Measurements from ENCODE around the gene TESPA1.
"Not testable (repeated sequence)": the region's sequence is repeated elsewhere in the genome, so short reads cannot be mapped to it uniquely, and the experiment has no call there.

Gene TESPA1

GRCh38 chr12:54984658-54985376, at the start of gene TESPA1:
Gene TESPA1, minus strand, starts transcription at chr12:54984762. Its CDS starts 10,200 bp downstream, at chr12:54974562.
- no peak for DNase-seq

GRCh38 chr12:55034218-55034617, 49.7 kb upstream of the TESPA1 start:
- peak; percentile 51 for DNase-seq

- DNase-seq: no peak
Measured at GRCh38 chr12:55025508-55025907, 40.9 kb upstream of the TESPA1 start.

GRCh38 chr12:55024575-55024974, 40.0 kb upstream of the TESPA1 start:
- no peak for DNase-seq

- DNase-seq: peak; percentile 98
Measured at GRCh38 chr12:55019784-55020183, 35.2 kb upstream of the TESPA1 start, which contains the start of gene NEUROD4. Gene NEUROD4, plus strand, starts transcription at chr12:55019974. Its CDS starts 6,466 bp downstream, at chr12:55026440.

GRCh38 chr12:55017416-55017925, 32.9 kb upstream of the TESPA1 start:
- DNase-seq: peak; percentile 95

- peak; percentile 99 for DNase-seq
Measured at GRCh38 chr12:55008944-55009585, 24.5 kb upstream of the TESPA1 start.

GRCh38 chr12:55002355-55002754, 17.8 kb upstream of the TESPA1 start:
- DNase-seq: no peak

- no peak for DNase-seq
Measured at GRCh38 chr12:55001198-55001868, 16.8 kb upstream of the TESPA1 start.

- DNase-seq: peak; percentile 96
Measured at GRCh38 chr12:54998958-54999510, 14.5 kb upstream of the TESPA1 start.

- DNase-seq: peak; percentile 99
Measured at GRCh38 chr12:54997929-54998522, 13.5 kb upstream of the TESPA1 start.

GRCh38 chr12:54996205-54996604, 11.6 kb upstream of the TESPA1 start:
- peak; percentile 78 for DNase-seq

- DNase-seq: peak; percentile 93
Measured at GRCh38 chr12:54993181-54993835, 8.7 kb upstream of the TESPA1 start.

- no peak for DNase-seq
Measured at GRCh38 chr12:54991991-54992375, 7.4 kb upstream of the TESPA1 start.

GRCh38 chr12:54991161-54991990, 6.8 kb upstream of the TESPA1 start:
- no peak for DNase-seq

- DNase-seq: peak; percentile 75
Measured at GRCh38 chr12:54989829-54990228, 5.3 kb upstream of the TESPA1 start.

- DNase-seq: peak; percentile 92
Measured at GRCh38 chr12:54988402-54989054, 4.0 kb upstream of the TESPA1 start.

- no peak for DNase-seq
Measured at GRCh38 chr12:54987611-54988231, 3.2 kb upstream of the TESPA1 start.

GRCh38 chr12:54986773-54987172, 2.2 kb upstream of the TESPA1 start:
- DNase-seq: not testable (repeated sequence)

- DNase-seq: no peak
Measured at GRCh38 chr12:54983536-54984101, 943 bp downstream of the TESPA1 start.

Measured in NCI-H69 (cell line).